ENCODE measurements around the gene FOXI2.

Gene FOXI2

GRCh38 chr10:127736915-127737562, at the start of gene FOXI2:
Gene FOXI2, plus strand, starts transcription at chr10:127737185. Its CDS starts 89 bp downstream, at chr10:127737274.
- DNase-seq: no peak

GRCh38 chr10:127687548-127687947, 49.4 kb upstream of the FOXI2 start:
- DNase-seq: no peak

- no peak for DNase-seq
Measured at GRCh38 chr10:127690176-127690835, 46.7 kb upstream of the FOXI2 start.

DNA sequence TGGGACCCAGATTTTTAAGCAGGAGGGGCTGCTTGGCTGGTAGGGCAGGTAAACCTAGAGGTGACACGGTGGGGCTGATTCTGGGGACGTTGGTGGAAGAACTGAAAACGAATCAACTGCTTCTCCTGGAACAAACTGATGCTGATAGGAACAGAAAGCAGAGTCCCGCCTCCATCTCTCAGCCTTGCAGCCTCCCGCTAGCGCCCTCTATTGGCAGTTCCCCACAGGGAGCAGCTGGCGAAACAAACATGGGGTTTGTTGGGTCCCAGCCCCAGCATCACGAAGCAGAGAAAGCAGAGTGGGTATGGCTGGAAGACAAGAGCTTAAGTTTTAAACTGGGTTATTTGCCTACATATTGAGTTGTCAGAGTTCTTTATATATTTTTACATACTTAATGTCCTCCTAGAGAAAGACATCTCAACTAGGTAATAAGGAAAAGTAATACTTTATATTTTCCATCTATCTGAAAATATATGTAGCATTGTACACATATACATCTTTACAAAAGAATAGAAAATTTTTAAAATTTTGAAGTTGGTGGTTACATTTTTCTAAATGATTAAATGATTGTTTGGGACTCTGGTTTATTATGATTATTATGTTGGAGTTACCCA, 42.3 kb upstream of the FOXI2 start:
- DNase-seq: no peak

DNA sequence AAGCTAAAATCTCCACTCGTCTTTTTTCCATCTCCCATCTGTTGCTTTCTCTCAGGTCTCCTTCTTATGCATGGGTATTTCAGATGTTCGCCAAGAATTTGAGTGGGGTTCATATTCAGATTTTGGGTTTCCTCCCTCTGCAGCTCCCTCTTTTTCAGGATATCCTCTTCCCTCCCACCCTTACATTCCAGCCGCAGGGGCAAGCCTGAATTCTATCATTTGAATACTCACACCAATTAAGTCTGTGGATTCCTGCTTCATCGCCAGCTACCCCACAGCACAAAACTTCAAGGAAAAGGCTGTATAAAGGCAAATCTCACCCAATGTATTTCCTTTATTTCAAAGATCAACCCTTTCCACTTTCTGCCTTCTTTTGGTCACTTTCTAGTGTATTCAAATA, 41.6 kb upstream of the FOXI2 start:
- DNase-seq: no peak

- DNase-seq: no peak
Measured at GRCh38 chr10:127698886-127699285, 38.1 kb upstream of the FOXI2 start.

DNA sequence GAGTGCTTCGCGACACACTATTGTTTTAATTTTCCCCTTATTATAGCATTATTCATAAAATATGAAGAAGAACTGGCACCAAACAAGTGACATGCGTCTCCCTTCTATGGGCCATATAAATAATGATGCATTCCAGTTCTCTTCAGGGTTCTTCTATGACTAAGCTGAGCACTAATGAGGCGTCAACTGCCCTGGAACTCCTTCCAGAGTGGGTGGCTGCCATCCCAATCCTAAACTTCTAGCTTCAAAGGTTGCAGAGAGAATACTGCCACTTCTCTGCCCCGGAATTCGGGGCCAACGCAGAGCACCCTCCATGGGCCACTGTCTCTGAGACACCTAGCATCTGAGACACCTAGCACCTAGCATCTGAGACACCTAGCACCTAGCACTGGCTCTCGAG, 37.7 kb upstream of the FOXI2 start:
- no peak for DNase-seq

- no peak for DNase-seq
Measured at GRCh38 chr10:127702271-127702670, 34.7 kb upstream of the FOXI2 start.

DNA sequence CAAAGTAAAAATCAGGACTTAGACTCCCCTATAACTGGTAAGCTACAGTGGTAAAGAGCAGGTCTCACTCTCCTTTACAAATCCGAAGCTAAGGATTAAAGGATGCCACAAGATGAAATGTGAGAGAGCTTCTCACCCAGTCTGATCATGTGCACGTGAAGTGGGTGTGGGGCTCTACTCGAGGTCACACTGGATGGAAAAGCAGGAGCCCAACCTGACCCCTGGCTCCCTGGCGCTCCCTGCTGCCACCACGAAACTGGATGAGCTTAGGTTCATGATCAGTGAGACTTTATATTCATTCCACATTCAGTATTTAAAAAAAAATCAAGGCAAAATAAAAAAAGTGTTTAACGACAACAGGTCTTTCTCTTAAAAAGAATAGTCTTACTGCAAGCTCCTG, 21.7 kb upstream of the FOXI2 start:
- no peak for DNase-seq

DNA sequence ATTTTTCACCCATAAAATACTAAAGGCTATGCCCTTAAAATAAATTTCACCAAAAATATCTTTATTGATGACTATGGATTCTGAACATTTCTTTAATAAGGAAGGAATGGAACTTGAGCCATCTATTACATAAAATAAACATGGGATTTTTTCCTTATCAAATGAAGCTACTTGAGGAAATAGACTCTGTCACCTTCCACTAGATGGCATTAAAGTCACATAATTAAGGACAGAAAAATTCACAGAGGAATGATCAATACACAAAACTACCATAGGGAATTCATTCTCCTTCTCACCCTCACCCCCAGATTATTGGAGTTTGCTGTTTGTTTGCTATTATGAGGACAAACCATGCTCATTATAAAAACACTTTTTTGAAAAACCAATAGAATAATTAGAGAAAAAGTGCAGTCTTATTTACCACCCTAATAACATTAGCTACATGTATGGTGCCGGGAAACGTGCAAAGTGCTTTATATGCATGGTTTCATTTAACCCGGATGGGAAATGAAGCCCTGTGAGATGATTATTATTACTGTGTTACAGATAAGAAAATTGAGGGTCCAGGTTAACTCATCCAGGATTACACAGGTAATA, 21.1 kb upstream of the FOXI2 start:
- DNase-seq: no peak

- DNase-seq: no peak
Measured at GRCh38 chr10:127720142-127720541, 16.8 kb upstream of the FOXI2 start.

- no peak for DNase-seq
Measured at GRCh38 chr10:127720903-127721302, 16.1 kb upstream of the FOXI2 start.

- DNase-seq: no peak
Measured at GRCh38 chr10:127734753-127735152, 2.2 kb upstream of the FOXI2 start.

- DNase-seq: no peak
Measured at GRCh38 chr10:127735156-127735555, 1.8 kb upstream of the FOXI2 start.

DNA sequence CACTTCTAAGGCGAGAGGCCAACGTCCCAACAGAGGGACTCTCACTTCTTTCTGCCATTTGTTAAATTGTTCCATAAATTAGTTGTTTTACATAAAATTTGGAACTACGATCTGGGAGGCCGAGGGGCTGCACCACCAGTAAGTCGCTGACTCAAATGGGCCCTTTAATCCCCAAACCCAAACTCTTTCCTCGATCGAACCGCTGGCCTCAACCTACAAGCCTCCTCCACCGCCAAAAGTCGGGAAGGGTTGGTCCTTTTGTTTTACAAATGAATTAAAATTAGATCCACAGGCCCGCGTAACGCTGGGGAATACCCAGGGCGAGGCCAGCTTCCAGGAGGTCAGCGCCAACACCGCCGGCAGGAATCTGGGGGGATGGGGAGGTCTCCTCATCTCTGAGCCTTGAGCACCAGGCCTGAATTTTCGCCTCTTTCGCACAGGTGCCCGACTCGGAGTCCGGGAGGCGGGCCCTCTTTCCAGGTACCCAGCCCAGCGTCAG, 1.2 kb upstream of the FOXI2 start:
- DNase-seq: no peak

DNA sequence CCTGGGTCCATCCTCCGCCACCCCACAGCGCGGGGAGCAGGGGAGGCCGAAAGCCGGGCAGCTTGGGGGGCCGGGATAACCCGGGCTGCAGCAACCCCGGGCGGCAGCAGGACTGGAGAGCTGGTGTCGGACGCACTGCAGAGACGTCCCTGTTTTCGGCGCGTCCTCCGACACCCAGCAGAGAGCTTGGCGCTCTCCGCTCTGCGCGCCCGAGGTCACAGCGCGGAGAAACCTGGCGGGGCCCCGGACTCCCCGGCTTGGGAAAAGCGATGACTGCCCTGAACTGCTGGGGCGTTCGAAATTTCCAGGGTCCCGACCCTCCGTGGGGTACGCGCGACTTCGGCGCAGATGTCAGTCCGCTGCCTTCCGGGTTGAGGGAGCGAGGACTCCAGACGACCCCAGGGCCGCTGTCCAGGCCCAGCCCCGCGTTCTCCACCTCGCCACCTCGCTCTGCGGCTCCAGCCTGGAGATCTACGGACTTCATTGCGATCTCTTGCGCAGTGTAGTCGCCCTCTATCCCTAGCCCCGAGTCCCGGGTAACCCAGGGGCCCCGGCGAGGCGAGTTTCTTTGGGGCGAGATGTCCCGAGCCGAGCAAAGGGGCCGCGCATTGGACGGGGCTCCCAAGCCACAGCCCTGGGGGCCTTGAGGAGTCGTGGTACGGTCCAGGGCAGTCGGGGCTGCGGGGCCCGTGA, 617 bp upstream of the FOXI2 start:
- no peak for DNase-seq

DNA sequence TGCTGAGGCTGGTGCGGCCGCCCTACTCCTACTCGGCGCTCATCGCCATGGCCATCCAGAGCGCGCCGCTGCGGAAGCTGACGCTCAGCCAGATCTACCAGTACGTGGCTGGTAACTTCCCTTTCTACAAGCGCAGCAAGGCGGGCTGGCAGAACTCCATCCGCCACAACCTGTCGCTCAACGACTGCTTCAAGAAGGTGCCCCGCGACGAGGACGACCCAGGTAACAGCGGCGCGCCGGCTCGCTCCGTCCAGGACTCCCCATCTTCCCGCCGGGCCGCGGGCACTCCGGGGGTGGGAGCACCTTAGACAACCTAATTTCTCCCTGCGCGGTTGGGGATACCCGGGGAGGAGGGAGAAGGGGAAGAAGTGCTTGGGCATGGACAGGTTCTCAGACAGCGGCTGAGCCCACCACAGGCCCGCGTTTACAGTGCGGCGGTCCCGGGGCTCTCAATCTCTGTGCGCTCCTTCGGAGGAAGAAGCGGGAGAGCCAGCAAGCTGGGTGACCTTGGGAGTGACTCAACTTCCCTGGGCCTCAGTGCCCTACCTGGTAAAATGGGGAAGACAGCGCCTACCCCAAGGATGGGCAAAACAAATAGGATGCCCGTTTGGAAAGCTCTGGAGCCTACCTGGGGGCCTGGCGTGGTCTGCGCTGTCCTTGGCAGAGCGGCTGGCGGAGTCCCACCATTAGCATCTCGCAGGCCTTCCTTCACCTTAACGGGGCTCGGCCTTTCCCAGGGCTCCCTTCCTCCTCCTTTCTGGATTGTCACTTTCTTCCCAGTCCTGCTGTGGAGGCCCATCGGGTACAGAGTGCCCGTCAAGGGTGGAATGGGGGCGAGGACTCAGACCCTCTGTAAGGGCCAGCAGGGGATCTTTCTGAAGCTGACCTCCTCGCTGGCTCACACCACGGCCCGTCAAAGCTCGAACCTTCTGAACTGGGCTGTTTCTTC, 852 bp downstream of the FOXI2 start:
- DNase-seq: no peak

- DNase-seq: no peak
Measured at GRCh38 chr10:127738512-127739424, 1.8 kb downstream of the FOXI2 start.

DNA sequence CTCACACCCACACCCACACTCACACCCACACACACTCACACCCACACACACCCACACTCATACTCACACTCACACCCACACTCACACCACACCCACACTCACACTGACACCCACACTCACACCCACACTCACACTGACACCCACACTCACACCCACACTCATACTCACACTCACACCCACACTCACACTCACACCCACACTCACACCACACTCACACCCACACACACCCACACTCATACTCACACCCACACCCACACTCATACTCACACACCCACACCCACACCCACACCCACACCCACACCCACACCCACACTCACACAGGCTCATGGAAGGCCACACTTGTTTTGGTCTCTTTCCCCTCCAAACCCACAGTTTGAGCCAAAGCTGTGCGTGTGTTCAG, 2.9 kb downstream of the FOXI2 start:
- no peak for DNase-seq

DNA sequence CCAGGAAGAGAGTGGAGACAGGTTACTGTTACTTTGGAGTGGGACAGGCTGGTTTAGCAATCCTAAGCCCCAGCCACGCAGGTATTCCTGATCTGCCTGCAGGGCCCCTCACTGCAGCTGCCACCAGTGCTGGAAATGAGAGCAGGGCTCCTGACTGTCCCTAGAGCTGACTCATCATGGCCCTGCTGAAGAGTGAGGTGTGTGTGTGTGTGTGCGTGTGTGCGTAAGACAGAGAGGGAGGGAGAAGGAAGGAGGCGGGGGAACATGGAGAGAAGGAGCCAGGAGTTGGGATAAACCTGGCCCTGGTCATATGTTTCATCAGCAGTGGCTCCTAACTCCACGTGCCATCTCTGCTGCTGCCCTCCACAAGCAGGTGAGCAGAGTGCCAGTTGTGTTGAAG, 3.6 kb downstream of the FOXI2 start:
- DNase-seq: no peak

DNA sequence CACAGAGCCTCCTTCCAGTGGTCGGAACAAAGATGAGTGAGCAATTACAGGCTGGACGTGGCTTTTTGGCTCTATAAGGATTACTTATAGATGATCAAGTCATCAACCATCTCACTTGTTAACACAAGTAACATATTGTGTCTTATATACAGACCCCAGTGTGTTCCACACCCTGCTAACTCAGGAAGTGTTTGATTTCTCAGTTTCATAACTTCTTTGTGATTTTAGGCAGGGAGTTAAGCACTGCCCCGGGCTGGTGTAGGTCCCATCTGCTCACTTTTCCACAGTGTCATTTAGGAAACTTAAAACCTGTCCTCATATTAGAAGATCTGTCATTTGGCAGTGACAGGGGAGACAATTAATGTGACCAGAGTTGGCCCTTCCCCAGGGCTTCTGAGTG, 6.2 kb downstream of the FOXI2 start:
- DNase-seq: no peak

All from kidney glomerular epithelial cell (primary cell).